Measurements from ENCODE around the gene PPFIA1.
A peak's percentile ranks its signal among the peaks of the same experiment; 100 is the strongest.

The PPFIA1 gene

DNA sequence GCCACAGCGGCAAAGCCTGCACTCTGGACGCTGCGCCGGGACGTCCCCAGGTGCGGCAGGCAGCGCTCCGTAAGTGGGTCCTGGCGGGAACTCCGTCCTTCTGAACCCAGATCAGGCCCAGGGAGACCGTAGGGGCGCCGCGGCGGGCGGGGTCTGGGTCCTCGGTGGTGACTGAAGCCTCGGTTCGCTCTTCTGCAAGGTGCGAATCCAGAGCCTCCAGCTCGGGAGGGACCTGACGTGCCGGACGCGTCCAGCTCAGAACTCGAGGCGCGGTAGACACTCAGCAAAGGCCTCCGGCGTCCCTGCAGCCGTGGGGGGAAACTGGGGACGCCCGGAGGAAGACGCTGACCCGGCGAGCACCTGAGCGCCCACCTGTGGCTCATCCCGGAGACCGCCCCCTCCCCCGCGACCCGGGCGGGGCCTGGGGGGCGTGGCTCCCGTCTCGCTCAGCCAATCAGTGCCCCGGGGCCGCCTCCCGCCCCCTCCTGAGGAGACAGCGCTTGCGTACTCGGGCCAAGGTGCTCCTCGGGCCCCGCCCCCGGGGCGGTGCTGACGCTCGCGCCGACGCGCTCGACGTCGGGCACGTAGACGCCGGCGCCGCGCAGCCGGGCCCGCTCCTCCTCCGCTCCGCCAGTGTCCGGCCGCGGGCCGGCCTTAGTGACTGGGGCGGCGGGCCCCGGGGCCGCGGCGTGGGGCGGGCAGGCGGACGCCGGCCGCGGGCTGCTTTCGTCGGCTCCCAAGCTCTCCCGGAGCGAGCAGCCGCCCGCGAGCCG lies at the start of gene PPFIA1:
Gene PPFIA1, plus strand, starts transcription at position 587 of the 773 bp plus-strand sequence. CDS start 1,483 bp downstream, outside the sequence.
- DNase-seq (ENCODE audit: insufficient read length, low spot score) (peak; percentile 93), FAIRE-seq (no peak)
- peak; percentile 79 for TF ChIP-seq POLR2A (IDR thresholded peaks at IDR 0.05; ENCODE audit: low read depth, low read length)

DNA sequence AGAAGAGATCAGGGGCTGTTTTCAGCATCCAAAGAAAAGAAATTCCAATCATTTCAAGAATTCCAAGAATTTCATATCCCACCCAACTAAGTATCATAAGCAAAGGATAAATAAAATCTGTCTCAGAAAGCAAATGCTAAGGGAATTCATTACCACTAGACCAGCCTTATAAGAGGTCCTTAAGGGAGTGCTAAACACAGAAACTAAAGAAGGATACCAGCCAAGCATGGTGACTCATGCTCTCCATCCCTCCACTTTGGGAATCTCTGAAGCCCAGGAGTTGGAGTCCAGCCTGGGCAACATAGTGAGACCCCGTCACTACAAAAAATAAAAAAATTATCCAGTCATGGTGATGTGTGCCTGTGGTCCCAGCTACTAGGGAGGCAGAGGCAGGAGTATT lies 49.6 kb upstream of the PPFIA1 start:
- DNase-seq (ENCODE audit: insufficient read length, low spot score) = no peak
- FAIRE-seq = no peak
- TF ChIP-seq POLR2A (IDR thresholded peaks at IDR 0.05; ENCODE audit: low read depth, low read length) = no peak

DNA sequence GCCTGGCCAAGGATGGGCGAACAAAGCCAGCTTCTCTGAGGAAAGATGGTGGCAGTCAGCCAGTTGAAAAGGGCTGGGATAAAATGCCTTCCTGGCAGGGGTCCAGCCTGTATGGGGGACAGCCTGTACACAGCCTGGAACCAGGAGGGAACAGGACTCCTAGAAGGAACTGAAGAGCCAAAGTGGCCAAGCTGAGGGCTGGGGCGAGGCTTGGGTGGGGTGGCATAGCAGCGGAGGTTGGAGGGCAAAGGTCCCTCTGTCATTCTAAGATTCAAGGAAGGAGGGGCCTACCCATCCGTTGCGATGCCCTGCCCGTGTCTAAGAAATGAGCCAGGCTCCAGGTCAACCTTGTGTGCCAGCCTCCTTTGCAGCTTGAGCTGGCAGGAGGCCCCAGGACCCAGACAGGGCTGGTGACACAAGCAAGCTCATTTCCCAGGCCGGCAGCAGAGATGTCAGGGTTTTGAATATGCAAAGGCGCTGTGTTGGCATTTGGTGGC lies 44.8 kb upstream of the PPFIA1 start:
- no peak for DNase-seq (ENCODE audit: insufficient read length, low spot score)
- no peak for FAIRE-seq
- TF ChIP-seq POLR2A (IDR thresholded peaks at IDR 0.05; ENCODE audit: low read depth, low read length) = no peak

DNA sequence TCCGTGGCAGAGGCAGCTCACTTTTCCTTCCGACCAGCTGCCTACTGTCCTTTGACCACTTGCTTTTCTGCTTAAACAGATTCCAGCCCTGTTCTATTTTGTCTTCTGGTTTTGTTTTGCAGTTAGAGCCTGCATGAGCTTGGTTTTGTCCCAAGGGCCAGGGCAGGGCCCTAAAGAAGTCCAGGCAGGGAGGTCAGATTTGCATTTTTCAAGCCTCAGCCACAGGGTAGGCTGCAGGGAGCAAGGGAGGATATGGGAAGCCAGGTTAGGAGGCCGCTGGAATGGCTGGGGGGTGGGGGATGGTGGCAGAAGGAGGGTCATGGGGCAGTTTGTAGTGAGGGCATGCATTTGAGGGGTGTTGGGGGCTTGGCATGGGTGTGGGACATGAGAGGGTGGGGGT lies 44.3 kb upstream of the PPFIA1 start:
- TF ChIP-seq POLR2A (IDR thresholded peaks at IDR 0.05; ENCODE audit: low read depth, low read length) = no peak
- DNase-seq (ENCODE audit: insufficient read length, low spot score) (no peak), FAIRE-seq (no peak)

DNA sequence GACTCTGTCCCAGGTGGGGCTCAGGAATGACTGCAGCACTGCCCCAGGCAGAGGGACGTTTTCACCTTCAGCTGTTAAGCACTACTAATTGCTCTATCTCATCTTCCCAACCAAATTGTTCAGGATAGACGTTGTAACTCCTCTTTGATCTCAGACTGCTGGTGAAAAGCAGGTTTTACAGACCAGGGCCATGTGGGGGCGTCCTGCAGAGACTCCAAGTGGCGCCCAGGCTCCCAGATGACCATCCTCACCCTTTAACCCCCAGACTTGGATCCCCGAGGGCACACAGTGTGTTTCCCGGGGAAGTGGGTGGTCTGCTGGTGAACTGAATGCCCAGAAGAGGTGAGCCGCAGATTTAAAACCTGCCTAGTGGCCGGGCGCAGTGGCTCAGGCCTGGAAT lies 43.5 kb upstream of the PPFIA1 start:
- FAIRE-seq (no peak), DNase-seq (ENCODE audit: insufficient read length, low spot score) (no peak)
- no peak for TF ChIP-seq POLR2A (IDR thresholded peaks at IDR 0.05; ENCODE audit: low read depth, low read length)

DNA sequence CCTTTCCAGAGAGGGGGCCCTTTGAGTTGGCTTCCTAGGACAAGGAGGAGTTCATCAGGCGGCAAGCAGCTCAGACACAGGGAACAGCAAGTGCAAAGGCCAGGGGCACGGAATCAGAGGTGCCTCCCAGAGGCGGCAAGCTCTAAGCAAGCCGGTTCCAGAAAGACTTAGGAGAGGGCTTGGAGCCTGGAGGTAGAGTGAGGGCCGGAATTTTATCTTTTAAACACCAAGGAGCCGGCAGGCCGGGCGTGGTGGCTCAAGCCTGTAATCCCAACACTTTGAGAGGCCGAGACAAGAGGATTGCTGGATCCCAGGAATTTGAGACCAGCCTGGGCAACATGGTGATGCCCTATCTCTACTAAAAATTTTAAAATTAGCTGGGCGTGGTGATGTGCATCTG lies 40.8 kb upstream of the PPFIA1 start:
- TF ChIP-seq POLR2A (IDR thresholded peaks at IDR 0.05; ENCODE audit: low read depth, low read length) = no peak
- DNase-seq (ENCODE audit: insufficient read length, low spot score) = no peak
- FAIRE-seq = no peak

DNA sequence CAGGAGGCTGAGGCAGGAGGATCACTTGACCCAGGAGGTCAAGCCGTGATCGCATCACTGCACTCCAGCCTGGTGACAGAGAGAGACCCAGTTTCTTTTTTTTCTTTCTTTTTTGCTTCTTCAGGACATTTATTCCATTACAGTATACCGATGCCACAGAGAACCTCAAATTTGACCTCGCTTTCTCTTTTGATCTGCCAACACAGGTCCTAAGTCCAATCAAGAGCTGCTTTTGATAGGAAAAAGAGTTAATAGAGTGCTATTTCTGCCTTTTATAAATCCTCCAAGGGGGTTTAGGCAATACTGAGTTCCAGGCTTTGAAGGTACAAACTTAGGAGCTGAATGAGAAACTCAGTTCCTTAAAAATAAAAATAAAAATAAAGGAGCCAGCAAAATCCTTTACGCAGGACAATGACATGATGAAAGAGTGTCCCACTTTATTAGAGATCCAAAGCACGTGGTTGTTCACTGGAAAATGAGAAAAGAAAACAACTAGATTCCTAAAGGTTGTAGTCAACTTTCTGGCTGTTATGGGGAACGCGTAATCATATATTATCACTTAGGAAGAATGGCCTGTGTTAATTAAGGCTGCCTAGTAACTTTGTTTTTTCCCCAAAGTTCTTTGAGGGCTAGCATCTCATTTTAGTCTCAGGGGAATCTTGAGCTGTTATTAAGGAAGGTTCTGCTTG lies 40.2 kb upstream of the PPFIA1 start:
- DNase-seq (ENCODE audit: insufficient read length, low spot score) = no peak
- no peak for FAIRE-seq
- TF ChIP-seq POLR2A (IDR thresholded peaks at IDR 0.05; ENCODE audit: low read depth, low read length) = no peak

DNA sequence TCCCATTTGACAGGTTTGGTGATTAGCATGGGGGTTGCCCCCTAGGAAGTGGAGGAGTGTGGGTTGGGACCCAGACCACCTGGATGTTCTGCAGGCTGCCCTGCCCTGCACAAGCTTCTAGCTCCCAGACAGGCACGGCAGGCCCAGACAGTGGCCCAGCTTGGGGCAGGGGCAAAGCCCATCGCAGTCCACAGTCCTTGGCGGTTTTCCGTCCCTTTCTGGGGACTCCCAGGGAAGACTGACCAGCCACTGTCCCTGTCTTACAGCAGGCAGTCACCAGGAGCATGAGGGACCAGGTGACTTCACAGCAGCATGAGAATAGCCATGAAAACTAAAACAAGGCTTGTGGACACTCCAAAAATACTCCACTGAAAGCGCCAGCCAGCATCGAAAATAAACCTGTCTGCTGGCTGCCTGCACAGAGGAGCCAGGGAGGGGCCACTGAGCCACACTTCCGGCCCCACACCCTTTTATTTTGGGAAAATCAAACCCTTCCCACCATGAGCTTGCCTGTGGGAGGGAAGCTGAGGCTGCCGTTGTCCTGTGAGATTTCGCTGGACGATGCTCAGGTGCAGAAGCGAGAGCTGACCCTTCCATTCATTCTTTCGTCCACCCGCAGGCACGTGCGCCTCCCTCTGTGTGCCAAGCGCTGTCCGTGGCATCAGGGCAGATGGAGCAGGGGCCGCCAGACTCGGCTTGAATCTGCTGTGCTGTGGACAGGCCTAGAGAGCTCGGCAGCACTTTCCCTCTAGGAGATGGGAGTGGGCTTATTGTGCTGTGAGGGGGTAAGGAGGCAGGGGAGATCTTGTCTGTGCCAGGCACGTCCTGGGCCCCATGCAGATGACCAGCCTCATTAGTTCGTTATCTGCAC lies 39.4 kb upstream of the PPFIA1 start:
- no peak for FAIRE-seq
- no peak for DNase-seq (ENCODE audit: insufficient read length, low spot score)
- no peak for TF ChIP-seq POLR2A (IDR thresholded peaks at IDR 0.05; ENCODE audit: low read depth, low read length)

DNA sequence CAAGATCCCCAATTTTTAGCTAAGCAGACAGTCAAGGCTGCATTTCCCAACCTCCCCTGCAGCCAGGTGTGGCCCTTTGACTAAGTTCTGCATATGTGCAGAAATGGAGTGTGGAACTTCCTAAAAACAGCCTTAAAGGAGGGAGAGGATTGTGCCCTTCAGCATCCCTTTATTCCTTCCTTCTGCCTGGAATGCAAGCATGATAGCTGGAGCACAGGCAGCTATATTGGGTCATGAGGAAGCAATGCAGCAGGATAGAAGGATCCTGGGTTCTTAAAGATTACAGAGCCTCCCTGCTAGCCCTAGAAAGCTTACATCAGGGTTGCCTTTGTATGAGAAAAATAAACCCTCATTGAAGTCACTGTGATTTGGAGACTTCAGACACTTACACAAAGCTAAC lies 37.5 kb upstream of the PPFIA1 start:
- DNase-seq (ENCODE audit: insufficient read length, low spot score) (no peak), FAIRE-seq (no peak)
- no peak for TF ChIP-seq POLR2A (IDR thresholded peaks at IDR 0.05; ENCODE audit: low read depth, low read length)

DNA sequence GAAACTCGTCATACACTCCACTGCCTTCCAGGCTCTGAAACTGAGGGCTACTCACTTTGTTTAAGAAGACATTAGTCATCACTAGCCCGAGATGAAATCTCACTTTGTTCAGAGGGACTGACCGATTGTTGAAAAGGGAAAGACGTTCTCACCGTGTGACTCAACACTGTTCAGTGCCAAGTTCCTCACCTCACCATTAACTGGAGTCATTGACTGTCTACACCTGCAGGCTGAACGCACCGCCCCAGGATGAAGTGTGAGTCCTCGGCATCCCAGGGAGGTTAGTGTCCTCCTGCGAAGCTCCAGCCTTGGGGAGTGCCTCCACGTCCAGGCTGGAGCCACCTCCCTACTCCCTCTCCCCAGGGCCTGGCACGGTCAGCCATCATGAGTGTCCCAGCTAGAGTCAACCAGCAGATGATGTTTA lies 37.0 kb upstream of the PPFIA1 start:
- peak; percentile 72 for FAIRE-seq
- no peak for TF ChIP-seq POLR2A (IDR thresholded peaks at IDR 0.05; ENCODE audit: low read depth, low read length)
- DNase-seq (ENCODE audit: insufficient read length, low spot score) = peak; percentile 75

DNA sequence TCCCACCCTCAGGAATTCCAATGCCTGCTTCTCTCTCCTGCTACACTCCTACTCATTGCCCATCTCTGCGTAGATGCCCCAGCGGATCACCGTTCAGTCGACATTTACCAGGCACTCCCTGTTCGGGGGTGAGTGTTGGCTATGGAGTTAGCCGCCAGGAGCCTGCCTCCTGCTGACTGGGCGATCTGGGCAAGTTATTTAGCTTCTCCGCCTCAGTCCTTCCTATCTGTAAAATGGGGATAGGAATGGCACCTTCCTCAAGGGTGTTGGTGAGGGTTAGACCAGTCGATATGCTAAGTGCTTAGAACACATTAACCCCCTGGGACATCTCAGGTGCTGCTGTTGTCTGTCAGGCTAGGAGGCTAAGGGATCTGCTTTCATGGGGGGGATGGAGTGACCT lies 36.5 kb upstream of the PPFIA1 start:
- DNase-seq (ENCODE audit: insufficient read length, low spot score) = no peak
- FAIRE-seq = no peak
- no peak for TF ChIP-seq POLR2A (IDR thresholded peaks at IDR 0.05; ENCODE audit: low read depth, low read length)

DNA sequence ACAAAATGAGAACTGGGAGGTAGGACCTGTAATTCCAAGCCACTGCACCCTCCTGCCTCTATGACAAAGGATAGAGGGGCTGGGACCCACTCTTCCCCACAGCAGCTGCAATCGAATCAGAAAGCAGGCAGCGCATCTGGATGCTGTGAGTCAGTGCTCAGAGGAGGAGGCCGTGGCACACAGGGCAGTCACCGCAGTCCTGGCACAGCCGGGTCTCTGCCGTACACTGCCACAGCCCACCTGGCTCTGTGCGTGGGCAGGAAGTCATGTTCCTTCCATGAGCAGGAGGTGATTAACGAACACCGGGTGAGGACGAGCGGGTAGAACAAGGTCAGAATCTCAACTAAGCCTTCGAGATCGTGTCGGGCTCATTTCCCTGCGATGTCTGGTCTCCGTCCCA lies 30.2 kb upstream of the PPFIA1 start:
- TF ChIP-seq POLR2A (IDR thresholded peaks at IDR 0.05; ENCODE audit: low read depth, low read length) = no peak
- no peak for DNase-seq (ENCODE audit: insufficient read length, low spot score)
- no peak for FAIRE-seq

DNA sequence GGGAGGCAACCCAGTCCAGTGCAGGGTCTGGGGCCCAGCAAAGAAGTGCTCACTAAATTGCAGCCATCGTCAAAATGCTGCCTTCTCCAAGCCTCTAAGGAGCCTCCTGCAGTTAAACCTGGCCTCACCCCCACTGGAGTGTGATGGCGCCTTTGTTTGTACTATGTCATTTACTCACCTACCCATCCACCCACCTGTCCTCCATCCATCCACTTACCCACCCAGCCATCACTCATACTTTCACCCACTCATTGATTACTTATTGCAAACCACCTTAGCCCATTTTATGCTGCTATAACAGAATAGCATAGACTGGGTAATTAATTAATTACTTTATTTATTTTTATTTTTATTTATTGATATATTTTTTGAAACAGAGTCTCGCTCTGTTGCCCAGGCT lies 28.8 kb upstream of the PPFIA1 start:
- FAIRE-seq (no peak), DNase-seq (ENCODE audit: insufficient read length, low spot score) (no peak)
- TF ChIP-seq POLR2A (IDR thresholded peaks at IDR 0.05; ENCODE audit: low read depth, low read length) = no peak

DNA sequence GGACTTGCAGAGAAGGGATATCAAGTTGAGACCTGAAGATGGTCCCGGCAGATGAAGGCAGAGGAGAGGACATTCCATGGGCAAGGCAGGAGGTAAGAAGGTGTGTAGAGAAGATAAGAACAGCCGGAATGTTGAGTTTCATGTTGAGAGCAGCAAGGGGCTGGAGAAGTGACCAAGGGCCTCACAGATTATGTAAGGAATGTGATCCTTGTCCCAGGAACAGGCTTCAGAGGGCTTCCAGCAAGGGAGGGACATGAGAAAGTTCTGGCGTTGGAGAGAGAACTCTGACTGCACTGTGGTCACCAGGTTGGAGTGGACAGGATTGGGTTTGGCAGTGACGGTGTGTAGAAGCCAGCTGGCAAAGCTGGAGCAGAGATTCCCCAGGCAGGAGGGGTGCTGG lies 27.6 kb upstream of the PPFIA1 start:
- FAIRE-seq = no peak
- TF ChIP-seq POLR2A (IDR thresholded peaks at IDR 0.05; ENCODE audit: low read depth, low read length) = no peak
- no peak for DNase-seq (ENCODE audit: insufficient read length, low spot score)
